Heart left ventricle (tissue), 16 donors: Measurements from ENCODE around the gene CLRN2. TPM values are rescaled to one million over a fixed set of nuclear protein-coding genes. Genes with fewer than 3 reads are reported as not detected.

ENCODE experiments used
- ATAC-seq, 4 donors: fragments of 200-7000 bp; cut with Tn5 transposase; one replicate each; pipeline ENCODE4 v1.9.1; 2020 to 2022; ENCODE audit warnings: moderate library complexity in 4 of 4, mild to moderate bottlenecking in 3 of 4, moderate number of reproducible peaks in 1 of 4
- DNase-seq, 5 donors: peaks; one replicate each; pipeline ENCODE4 v3.0.0-alpha.2; 2020
- H3K27ac ChIP-seq, 12 donors: fragments of 200-600 bp; sonication (generic) in 4 of 12; one replicate each; pipeline versions ENCODE4 v1.5.0 to v1.8.0; 2016 to 2022; ENCODE audit warnings: mild to moderate bottlenecking in 2 of 12
- H3K27me3 ChIP-seq, 9 donors: fragments of 200-600 bp; sonication (generic) in 2 of 9; one replicate each; pipeline versions ENCODE4 v1.5.1 to v1.8.0; 2016 to 2022; ENCODE audit warnings: mild to moderate bottlenecking in 3 of 9
- H3K36me3 ChIP-seq, 9 donors: fragments of 200-600 bp; sonication (generic) in 2 of 9; one replicate each; pipeline versions ENCODE4 v1.5.0 to v1.8.0; 2018 to 2022; ENCODE audit warnings: mild to moderate bottlenecking in 2 of 9
- H3K4me1 ChIP-seq, 12 donors: fragments of 200-600 bp; sonication (generic) in 4 of 12; one replicate each; pipeline versions ENCODE4 v1.5.0 to v1.8.0; 2016 to 2022; ENCODE audit warnings: mild to moderate bottlenecking in 3 of 12
- H3K4me3 ChIP-seq, 12 donors: fragments of 200-600 bp; sonication (generic) in 4 of 12; one replicate each; pipeline versions ENCODE4 v1.5.0 to v1.8.0; 2017 to 2022; ENCODE audit warnings: mild to moderate bottlenecking in 9 of 12, moderate library complexity in 4 of 12
- H3K9me3 ChIP-seq, 12 donors: fragments of 200-600 bp; sonication (generic) in 4 of 12; one replicate each; pipeline versions ENCODE4 v1.5.0 to v1.8.0; 2016 to 2022; ENCODE audit warnings: mild to moderate bottlenecking in 1 of 12
- POLR2A ChIP-seq, 2 donors: fragments of 450-650 bp; IDR thresholded peaks; one replicate each; pipeline ENCODE4 v1.6.1; 2017; ENCODE audit warnings: antibody characterized with exemption in 2 of 2, mild to moderate bottlenecking in 2 of 2, moderate library complexity in 2 of 2
- WGBS, 4 donors: extraction: QIAGEN DNeasy Blood & Tissue Kit in 2 of 4; methylation state at CpG; one replicate each; pipeline versions ENCODE4 v1.1.5 to v1.1.7; 2013 to 2018; 5-methylcytosine and 5-hydroxymethylcytosine counted together
- intact Hi-C, 10 donors: fragments of 100-400 bp; cut with DNase I; formaldehyde crosslinking; loops; one replicate each; pipeline versions ENCODE4 v1.11.1 to v1.14.2; 2022
- polyA plus RNA-seq, 2 donors: library from polyadenylated mRNA; stranded (reverse); fragments of 200-250 nt; gene quantifications; one replicate each; pipeline ENCODE4 v1.2.3, GENCODE V29; 2013
- total RNA-seq, 9 donors: library from RNA; depleted of rRNA in 2 of 9; stranded (reverse); fragments of >200 nt in 2 of 9; fragmentation: NEBNext Ultra II Directional in 3 of 9; extraction: Animal tissue kit (Norgen Biotek cat#: 25700) in 3 of 9; gene quantifications; one replicate each; pipeline versions ENCODE4 v1.1.0 to v1.2.4, GENCODE V29; 2016 to 2023
- TF ChIP-seq, protein P1 (sequence below), 12 donors: fragments of 200-600 bp; sonication (generic) in 4 of 12; IDR thresholded peaks; one replicate each; pipeline versions ENCODE4 v1.5.0 to v1.8.0; 2018 to 2022; ENCODE audit warnings: antibody characterized with exemption in 12 of 12, mild to moderate bottlenecking in 5 of 12
- donor health status: ischemic (EF 13 %, LVEDD 7.1; RV severe dilation, severe dysfunction).
- donor health status: healthy with polysubstance abuse.
- donor health status: DM: no; HTN: yes; CAD: no.
- donor health status: DM: no; HTN: no; CAD: no.
- donor health status: ischemic (EF 25% LVEDD 6.9; RV normal size, moderate dysfunction).
- donor health status: ischemic (EF 25% LVEDD 5.7; RV mildly dilated, moderate dysfunction).
- donor health status: healthy.
- donor health status: DM: yes; HTN: yes; CAD: no.
- donor health status: ischemic (EF 35%, LVEDD 5.7; RV mildly dilated, moderate dysfunction).
- donor health status: nonischemic (EF 11% LVEDD 7.7; RV severe dilation, severe dysfunction).
- donor health status: DM: yes; HTN: yes; CAD: no.
- donor health status: PGD.
- donor health status: ischemic (EF 29% LVEDD 5.4; RV normal size, mild dysfunction).
- donor health status: nonischemic (EF 23%, LVEDD 6.1; RV moderate dilation, normal function).

Gene CLRN2
- total and polyA plus RNA-seq, 11 donors, result not detected

DNA sequence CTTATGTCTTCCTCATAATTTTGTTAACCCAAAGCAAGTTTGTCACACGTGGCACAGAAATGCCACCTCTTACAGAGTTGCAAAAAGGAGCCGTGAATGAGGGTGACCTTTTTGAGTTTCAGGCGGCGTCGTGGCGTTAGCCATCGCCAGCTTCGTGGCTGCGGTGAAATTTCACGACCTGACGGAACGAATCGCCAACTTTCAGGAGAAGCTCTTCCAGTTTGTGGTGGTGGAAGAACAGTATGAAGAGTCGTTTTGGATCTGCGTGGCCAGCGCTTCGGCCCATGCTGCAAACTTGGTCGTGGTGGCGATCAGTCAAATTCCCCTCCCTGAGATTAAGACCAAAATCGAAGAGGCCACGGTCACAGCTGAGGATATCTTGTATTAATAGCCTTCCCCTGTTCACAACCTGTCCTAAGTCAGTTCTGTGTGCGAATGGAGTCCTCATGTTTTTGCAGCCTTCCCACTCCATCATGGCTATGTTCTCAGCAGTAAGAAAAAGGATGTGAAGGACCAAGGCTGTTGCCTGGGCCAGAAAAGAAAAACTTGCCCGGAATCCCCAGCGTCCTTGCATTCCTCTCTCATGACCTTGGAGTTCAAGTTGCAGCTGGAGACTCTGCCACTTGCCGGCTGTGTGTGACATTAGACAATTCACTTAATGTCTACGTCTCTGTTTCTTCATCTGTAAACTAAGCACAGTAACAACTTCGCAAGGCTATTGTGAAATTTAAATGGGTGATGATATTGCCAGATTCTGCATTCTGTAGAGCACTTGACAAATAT lies 11.9 kb downstream of the CLRN2 start:
- Histone ChIP-seq H3K9me3 (no peaks in the 10 kb centered on the region), H3K27me3 (peaks cover 0 to 10% (median 0%) of the 10 kb centered on the region in 9 donors), H3K4me1 (no peaks in the 10 kb centered on the region), H3K4me3 (no peak overlapping the region), H3K27ac (no peak overlapping the region), H3K36me3 (no peaks in the 10 kb centered on the region)
- TF ChIP-seq, protein P1, sequence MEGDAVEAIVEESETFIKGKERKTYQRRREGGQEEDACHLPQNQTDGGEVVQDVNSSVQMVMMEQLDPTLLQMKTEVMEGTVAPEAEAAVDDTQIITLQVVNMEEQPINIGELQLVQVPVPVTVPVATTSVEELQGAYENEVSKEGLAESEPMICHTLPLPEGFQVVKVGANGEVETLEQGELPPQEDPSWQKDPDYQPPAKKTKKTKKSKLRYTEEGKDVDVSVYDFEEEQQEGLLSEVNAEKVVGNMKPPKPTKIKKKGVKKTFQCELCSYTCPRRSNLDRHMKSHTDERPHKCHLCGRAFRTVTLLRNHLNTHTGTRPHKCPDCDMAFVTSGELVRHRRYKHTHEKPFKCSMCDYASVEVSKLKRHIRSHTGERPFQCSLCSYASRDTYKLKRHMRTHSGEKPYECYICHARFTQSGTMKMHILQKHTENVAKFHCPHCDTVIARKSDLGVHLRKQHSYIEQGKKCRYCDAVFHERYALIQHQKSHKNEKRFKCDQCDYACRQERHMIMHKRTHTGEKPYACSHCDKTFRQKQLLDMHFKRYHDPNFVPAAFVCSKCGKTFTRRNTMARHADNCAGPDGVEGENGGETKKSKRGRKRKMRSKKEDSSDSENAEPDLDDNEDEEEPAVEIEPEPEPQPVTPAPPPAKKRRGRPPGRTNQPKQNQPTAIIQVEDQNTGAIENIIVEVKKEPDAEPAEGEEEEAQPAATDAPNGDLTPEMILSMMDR (IDR thresholded peaks at IDR 0.05), result no peak
- TF ChIP-seq POLR2A (IDR thresholded peaks at IDR 0.05), result no peak
- intact Hi-C loops, result no loop called here
- DNase-seq (peak in 1 of 5 donors; percentile 18), ATAC-seq (no peak)
- WGBS, 4 donors, result 77 to 83% (median 81%) methylated on average over 27 of the region's 27 CpGs

DNA sequence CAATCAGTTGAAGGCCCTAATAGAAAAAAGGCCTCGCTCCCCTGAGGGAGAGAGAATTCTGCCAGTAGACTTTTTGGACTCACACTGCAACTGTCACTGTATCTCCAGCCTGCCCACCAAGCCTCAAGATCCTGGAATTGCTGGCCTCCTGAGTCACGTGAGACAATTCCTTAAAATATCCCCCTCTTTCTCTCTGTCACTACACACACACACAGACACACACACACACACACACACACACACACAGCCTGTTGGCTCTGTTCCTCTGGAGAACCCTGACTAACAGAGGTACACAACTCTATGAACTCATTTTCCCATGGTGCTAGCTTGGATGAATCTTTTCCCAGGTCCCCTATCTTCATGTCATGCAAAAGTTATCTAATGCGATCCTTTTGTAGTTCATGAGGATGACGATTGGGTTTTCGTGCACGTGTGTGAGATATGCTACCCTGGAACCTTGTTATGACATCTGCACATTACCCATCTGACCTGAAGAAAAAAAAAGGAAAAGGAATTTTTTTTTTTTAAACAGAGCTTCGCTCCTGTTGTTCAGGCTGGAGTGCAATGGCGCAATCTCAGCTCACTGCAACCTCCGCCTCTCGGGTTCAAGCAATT lies 13.7 kb downstream of the CLRN2 start:
- Histone ChIP-seq H3K9me3 (no peaks in the 10 kb centered on the region), H3K4me3 (no peak overlapping the region), H3K27ac (no peak overlapping the region), H3K27me3 (peaks cover 0 to 10% (median 0%) of the 10 kb centered on the region in 9 donors), H3K36me3 (no peaks in the 10 kb centered on the region), H3K4me1 (no peaks in the 10 kb centered on the region)
- TF ChIP-seq, protein P1 (IDR thresholded peaks at IDR 0.05), result no peak
- TF ChIP-seq POLR2A (IDR thresholded peaks at IDR 0.05), result no peak
- intact Hi-C loops, result no loop called here
- ATAC-seq, result no peak
- DNase-seq, result no peak
- WGBS, 4 donors, result 71 to 80% (median 78%) methylated on average over 10 of the region's 10 CpGs

DNA sequence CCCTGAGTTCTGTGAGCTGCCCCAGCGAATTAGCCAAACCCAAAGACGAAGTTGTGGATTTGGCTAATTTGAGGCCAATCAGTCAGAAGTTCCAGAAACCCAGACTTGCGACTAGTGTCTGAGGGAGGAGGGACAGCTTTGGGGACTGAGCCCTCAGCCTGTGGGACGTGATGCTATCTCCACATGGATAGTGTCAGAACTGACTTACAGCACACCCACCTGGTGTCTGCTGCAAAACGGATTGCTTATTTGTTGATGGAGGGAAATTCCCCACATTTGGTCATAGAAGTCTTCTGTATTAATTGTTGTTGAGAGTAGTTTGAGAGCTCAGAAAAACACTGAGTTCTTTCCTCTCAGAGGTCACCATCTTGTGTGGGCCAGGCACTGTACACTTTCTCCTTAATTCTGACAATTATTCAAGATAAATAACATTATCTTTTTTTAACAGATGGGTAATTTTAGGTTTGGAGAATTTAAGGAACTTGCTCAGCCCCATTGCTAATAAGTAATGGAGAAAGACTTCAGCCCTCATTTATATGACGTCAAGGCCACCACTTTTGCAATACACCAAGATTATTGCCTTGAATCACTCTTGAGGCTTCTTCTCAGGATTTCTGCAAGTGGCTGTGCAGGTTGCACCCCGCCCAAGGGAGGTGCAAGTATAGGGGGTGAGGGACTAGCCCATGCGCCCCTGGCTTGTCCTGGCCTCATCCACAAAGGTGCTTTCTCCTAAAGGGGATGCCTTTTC lies 16.7 kb downstream of the CLRN2 start:
- Histone ChIP-seq H3K27ac (no peak overlapping the region), H3K36me3 (no peaks in the 10 kb centered on the region), H3K4me3 (no peak overlapping the region), H3K27me3 (peaks cover 0 to 10% (median 0%) of the 10 kb centered on the region in 9 donors), H3K9me3 (no peaks in the 10 kb centered on the region), H3K4me1 (no peaks in the 10 kb centered on the region)
- ATAC-seq (no peak), DNase-seq (no peak)
- intact Hi-C loops, result no loop called here
- TF ChIP-seq, protein P1 (IDR thresholded peaks at IDR 0.05), result no peak
- no peak for TF ChIP-seq POLR2A (IDR thresholded peaks at IDR 0.05)
- 63 to 72% (median 67%) methylated on average over 8 of the region's 8 CpGs for WGBS, 4 donors

DNA sequence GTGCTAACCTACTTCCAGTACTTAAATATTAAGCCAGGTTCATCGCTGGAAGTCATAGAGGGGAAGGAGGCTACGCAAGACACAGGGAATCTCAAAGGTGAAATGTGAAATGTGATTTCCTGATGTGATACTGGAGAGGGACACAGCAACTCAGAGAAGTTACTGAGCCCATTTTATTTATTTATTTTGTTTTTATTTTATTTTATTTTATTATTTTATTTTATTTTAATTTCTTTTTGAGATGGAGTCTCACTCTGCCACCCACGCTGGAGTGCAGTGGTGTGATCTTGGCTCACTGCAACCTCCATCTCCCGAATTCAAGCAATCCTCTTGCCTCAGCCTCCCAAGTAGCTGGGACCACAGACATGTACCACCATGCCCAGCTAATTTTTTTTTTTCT lies 19.7 kb downstream of the CLRN2 start:
- Histone ChIP-seq H3K4me1 (no peaks in the 10 kb centered on the region), H3K4me3 (no peak overlapping the region), H3K27ac (no peak overlapping the region), H3K9me3 (no peaks in the 10 kb centered on the region), H3K27me3 (no peaks in the 10 kb centered on the region), H3K36me3 (no peaks in the 10 kb centered on the region)
- TF ChIP-seq POLR2A (IDR thresholded peaks at IDR 0.05), result no peak
- TF ChIP-seq, protein P1 (IDR thresholded peaks at IDR 0.05), result no peak
- ATAC-seq (no peak), DNase-seq (no peak)
- WGBS, 4 donors, result 94 to 98% (median 96%) methylated on average over 4 of the region's 4 CpGs
- intact Hi-C loops, result no loop called here
